Common myeloid progenitor, CD34-positive (primary cell): Measurements from ENCODE around the gene SRP19. TPM values are rescaled to one million over a fixed set of nuclear protein-coding genes. Genes with fewer than 3 reads are reported as not detected.
A peak's percentile ranks its signal among the peaks of the same experiment; 100 is the strongest.

Experiments used
- CTCF ChIA-PET: fragments of 350-600 bp; sonication (Branson Sonifier 250); formaldehyde crosslinking; loops from one replicate; lab custom pipeline; 2021; ENCODE audit warnings: antibody characterized with exemption; lab: Charles Lee
- POLR2A ChIA-PET: fragments of 350-600 bp; sonication (Branson Sonifier 250); formaldehyde crosslinking; loops from one replicate; lab custom pipeline; 2021; ENCODE audit warnings: antibody characterized with exemption; lab: Charles Lee
- DNase-seq, 3 donors: peaks; one replicate each; pipeline versions ENCODE4 v3.0.0 to v3.0.0-alpha.2; 2013
- H3K27ac ChIP-seq, 2 experiments: 1 replicate in 1 of 2; 2 replicates in 1 of 2; pipeline ENCODE4 v1.7.0; 2013; ENCODE audit warnings: inconsistent platforms in 2 of 2, low read length in 2 of 2, mild to moderate bottlenecking in 2 of 2, low read depth in 1 of 2, moderate library complexity in 1 of 2; ENCODE audit not compliant: severe bottlenecking in 2 of 2, insufficient read depth in 1 of 2, poor library complexity in 1 of 2
- H3K27me3 ChIP-seq, 5 experiments: replicated peaks in 2 of 5; 1 replicate in 3 of 5; 2 replicates in 2 of 5; pipeline versions ENCODE4 v1.6.1 to v1.7.0; 2013; ENCODE audit warnings: low read length in 4 of 5, mild to moderate bottlenecking in 2 of 5, moderate library complexity in 2 of 5, inconsistent platforms in 1 of 5; ENCODE audit not compliant: insufficient read depth in 5 of 5, control insufficient read depth in 4 of 5
- H3K36me3 ChIP-seq, 4 experiments: 1 replicate in 2 of 4; 2 replicates in 2 of 4; pipeline versions ENCODE4 v1.6.1 to v1.7.0; 2013; ENCODE audit warnings: low read length in 3 of 4, control low read depth in 1 of 4, mild to moderate bottlenecking in 1 of 4; ENCODE audit not compliant: control insufficient read depth in 4 of 4, insufficient read depth in 4 of 4
- H3K4me1 ChIP-seq, 4 experiments: 1 replicate in 3 of 4; 2 replicates in 1 of 4; pipeline versions ENCODE4 v1.6.1 to v1.7.1; 2013; ENCODE audit warnings: low read length in 3 of 4, mild to moderate bottlenecking in 3 of 4, control low read depth in 1 of 4, inconsistent platforms in 1 of 4, moderate library complexity in 1 of 4; ENCODE audit not compliant: control insufficient read depth in 4 of 4, insufficient read depth in 4 of 4; ENCODE audit errors: control extremely low read depth in 1 of 4
- H3K4me3 ChIP-seq, 7 experiments: 1 replicate in 4 of 7; 2 replicates in 3 of 7; pipeline versions ENCODE4 v1.5.1 to v1.7.0; 2013; ENCODE audit warnings: mild to moderate bottlenecking in 7 of 7, low read length in 6 of 7, moderate library complexity in 6 of 7, inconsistent platforms in 2 of 7, low read depth in 2 of 7, control low read depth in 1 of 7; ENCODE audit not compliant: insufficient read depth in 4 of 7, control insufficient read depth in 1 of 7; ENCODE audit errors: extremely low read depth in 1 of 7
- H3K9me3 ChIP-seq, 5 experiments: 1 replicate in 4 of 5; 2 replicates in 1 of 5; pipeline versions ENCODE4 v1.6.1 to v1.7.1; 2013; ENCODE audit warnings: low read length in 4 of 5, mild to moderate bottlenecking in 2 of 5, inconsistent platforms in 1 of 5, low read depth in 1 of 5, moderate library complexity in 1 of 5; ENCODE audit not compliant: control insufficient read depth in 4 of 5, insufficient read depth in 2 of 5; ENCODE audit errors: control extremely low read depth in 1 of 5
- WGBS: methylation state at CpG from one replicate; pipeline ENCODE4 v1.1.5; 2013; ENCODE audit not compliant: insufficient coverage; 5-methylcytosine and 5-hydroxymethylcytosine counted together
- polyA plus RNA-seq: library from polyadenylated mRNA; unstranded; fragments of 120-200 nt; gene quantifications from one replicate; pipeline ENCODE4 v1.2.1, GENCODE V29; 2013

Gene SRP19
- polyA plus RNA-seq: 60.5 TPM

- POLR2A ChIA-PET: interaction anchor here (1.3 kb wide), 1 partner anchor 9 kb away, joined by 3 read pairs; no protein-coding TSS in a partner anchor
- no peaks in the 10 kb centered on the region for H3K9me3 ChIP-seq
- peaks cover 0 to 5% (median 3%) of the 10 kb centered on the region in 5 experiments for H3K27me3 ChIP-seq
- H3K27ac ChIP-seq: peak within 1 kb of the TSS; percentile 88 to 95
- peaks cover 2 to 18% (median 12%) of the 10 kb centered on the region in 4 experiments for H3K36me3 ChIP-seq
- under 1% methylated on average over 46 of the region's 47 CpGs for WGBS
- peaks cover 0 to 22% (median 12%) of the 10 kb centered on the region in 4 experiments for H3K4me1 ChIP-seq
- DNase-seq: peak; percentile 97
- H3K4me3 ChIP-seq: peak within 1 kb of the TSS; percentile 91 to 99 (median 97)
- CTCF ChIA-PET: interaction anchor here (0.6 to 1.2 kb wide), 5 partner anchors 13 to 124 kb away, joined by 3 to 4 read pairs (median 3); partner anchors contain the start of genes APC and REEP5
Measured at GRCh38 chr5:112860929-112861637, at the start of gene SRP19. TSS of gene SRP19 (plus strand) at chr5:112861287. CDS start at chr5:112861377, 90 bp downstream.

- ChIA-PET POLR2A (no interaction called here), CTCF (interaction anchor here (1.0 kb wide), 1 partner anchor 24 kb away, joined by 4 read pairs; no protein-coding TSS in a partner anchor)
- H3K27me3 ChIP-seq: no peaks in the 10 kb centered on the region
- H3K36me3 ChIP-seq: peaks cover 13 to 26% (median 24%) of the 10 kb centered on the region in 4 experiments
- no peak for DNase-seq
- no peak overlapping the region for H3K4me3 ChIP-seq
- H3K9me3 ChIP-seq: no peaks in the 10 kb centered on the region
- no CpG with 5 or more reads among the region's 1 CpG for WGBS
- H3K4me1 ChIP-seq: no peaks in the 10 kb centered on the region
- H3K27ac ChIP-seq: no peak overlapping the region
Measured at GRCh38 chr5:112812549-112812948, 48.5 kb upstream of the SRP19 start.

- ChIA-PET POLR2A (no interaction called here), CTCF (no interaction called here)
- H3K27me3 ChIP-seq: no peaks in the 10 kb centered on the region
- H3K27ac ChIP-seq: no peak overlapping the region
- no CpG with 5 or more reads among the region's 1 CpG for WGBS
- DNase-seq: no peak
- H3K9me3 ChIP-seq: no peaks in the 10 kb centered on the region
- no peak overlapping the region for H3K4me3 ChIP-seq
- no peaks in the 10 kb centered on the region for H3K4me1 ChIP-seq
- peaks cover 12 to 47% (median 26%) of the 10 kb centered on the region in 4 experiments for H3K36me3 ChIP-seq
Measured at GRCh38 chr5:112820246-112820645, 40.8 kb upstream of the SRP19 start.

- peaks cover 12 to 47% (median 26%) of the 10 kb centered on the region in 4 experiments for H3K36me3 ChIP-seq
- no peak overlapping the region for H3K27ac ChIP-seq
- H3K4me1 ChIP-seq: no peaks in the 10 kb centered on the region
- no peaks in the 10 kb centered on the region for H3K27me3 ChIP-seq
- H3K9me3 ChIP-seq: no peaks in the 10 kb centered on the region
- no peak overlapping the region for H3K4me3 ChIP-seq
- 75% methylated on average over 4 of the region's 4 CpGs for WGBS
- ChIA-PET POLR2A (no interaction called here), CTCF (no interaction called here)
- DNase-seq: no peak
Measured at GRCh38 chr5:112822456-112822855, 38.6 kb upstream of the SRP19 start.

- no peak overlapping the region for H3K27ac ChIP-seq
- H3K27me3 ChIP-seq: no peaks in the 10 kb centered on the region
- CTCF ChIA-PET: no interaction called here
- no peaks in the 10 kb centered on the region for H3K4me1 ChIP-seq
- POLR2A ChIA-PET: no interaction called here
- peaks cover 17 to 54% (median 29%) of the 10 kb centered on the region in 4 experiments for H3K36me3 ChIP-seq
- no peak overlapping the region for H3K4me3 ChIP-seq
- WGBS: 100% methylated on average over 1 of the region's 2 CpGs
- DNase-seq: no peak
- H3K9me3 ChIP-seq: no peaks in the 10 kb centered on the region
Measured at GRCh38 chr5:112823181-112823580, 37.9 kb upstream of the SRP19 start.

GRCh38 chr5:112823656-112824055 lies 37.4 kb upstream of the SRP19 start:
- Histone ChIP-seq H3K4me3 (no peak overlapping the region), H3K36me3 (peaks cover 20 to 57% (median 32%) of the 10 kb centered on the region in 4 experiments), H3K4me1 (no peaks in the 10 kb centered on the region), H3K27me3 (no peaks in the 10 kb centered on the region), H3K27ac (no peak overlapping the region), H3K9me3 (no peaks in the 10 kb centered on the region)
- DNase-seq: no peak
- POLR2A ChIA-PET: no interaction called here
- CTCF ChIA-PET: no interaction called here
- 100% methylated on average over 1 of the region's 2 CpGs for WGBS

- Histone ChIP-seq H3K4me1 (no peaks in the 10 kb centered on the region), H3K4me3 (no peak overlapping the region), H3K9me3 (no peaks in the 10 kb centered on the region), H3K36me3 (peaks cover 19 to 58% (median 32%) of the 10 kb centered on the region in 4 experiments), H3K27ac (no peak overlapping the region), H3K27me3 (no peaks in the 10 kb centered on the region)
- POLR2A ChIA-PET: no interaction called here
- no peak for DNase-seq
- CTCF ChIA-PET: no interaction called here
Measured at GRCh38 chr5:112824197-112824596, 36.9 kb upstream of the SRP19 start.
